Astrocyte of the cerebellum (primary cell): ENCODE results near the gene NBPF9.
"Not testable (repeated sequence)": the region's sequence is repeated elsewhere in the genome, so short reads cannot be mapped to it uniquely, and the experiment has no call there.

ENCODE experiments used
- DNase-seq: peaks from one replicate; pipeline ENCODE4 v3.0.0-alpha.2; 2011; ENCODE audit warnings: low read depth
- H3K4me3 ChIP-seq: 2 replicates; pipeline ENCODE4 v1.5.1; 2011; ENCODE audit warnings: mild to moderate bottlenecking, low read depth, low read length, moderate library complexity
- in situ Hi-C: cut with HindIII; loops from 2 replicates; pipeline ENCODE4 v1.10.0; 2017; ENCODE audit warnings: low sequenced_read_pairs

The NBPF9 gene

GRCh38 chr1:149103109-149104081 lies at the start of gene NBPF9:
TSS of gene NBPF9 (minus strand) at chr1:149103551. CDS start at chr1:149082139, 21,412 bp downstream.
- peak within 1 kb of the TSS; percentile 44 for H3K4me3 ChIP-seq
- in situ Hi-C loops, DNase-seq: not testable (repeated sequence)

GRCh38 chr1:149149909-149150308 lies 46.6 kb upstream of the NBPF9 start:
- H3K4me3 ChIP-seq, in situ Hi-C loops, DNase-seq: not testable (repeated sequence)

GRCh38 chr1:149137585-149137984 lies 34.2 kb upstream of the NBPF9 start:
- H3K4me3 ChIP-seq, in situ Hi-C loops, DNase-seq: not testable (repeated sequence)

- DNase-seq, in situ Hi-C loops, H3K4me3 ChIP-seq: not testable (repeated sequence)
Observed at GRCh38 chr1:149130938-149131337, 27.6 kb upstream of the NBPF9 start.

GRCh38 chr1:149129245-149129644 lies 25.9 kb upstream of the NBPF9 start:
- H3K4me3 ChIP-seq, in situ Hi-C loops, DNase-seq: not testable (repeated sequence)

DNA sequence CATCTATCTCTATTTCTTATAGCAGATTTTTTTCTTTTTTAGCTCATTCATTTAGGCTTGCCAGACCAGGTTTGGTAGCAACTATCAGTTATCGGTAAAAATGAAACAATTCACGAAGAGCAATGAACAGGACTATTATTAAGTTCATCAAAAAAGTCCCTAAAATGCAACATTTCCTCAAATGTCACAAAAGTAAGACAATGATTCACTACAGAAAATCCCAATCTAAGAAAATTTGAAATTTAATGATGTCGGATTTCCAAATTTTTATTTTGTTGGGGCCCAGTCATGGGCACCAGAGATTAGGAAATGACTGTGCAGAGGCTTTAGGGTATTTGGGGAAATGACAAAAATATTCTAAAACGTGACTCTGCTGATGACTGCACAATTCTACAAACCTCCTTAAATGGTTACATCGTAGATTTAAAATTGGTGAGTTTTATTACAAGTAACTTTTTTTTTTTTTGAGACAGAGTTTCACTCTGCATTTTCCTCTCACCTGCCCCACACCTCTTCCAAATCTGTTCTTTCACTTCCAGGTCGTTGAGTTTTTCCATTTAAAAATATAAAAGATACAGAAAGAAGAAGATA lies 23.3 kb upstream of the NBPF9 start:
- H3K4me3 ChIP-seq, in situ Hi-C loops: not testable (repeated sequence)

DNA sequence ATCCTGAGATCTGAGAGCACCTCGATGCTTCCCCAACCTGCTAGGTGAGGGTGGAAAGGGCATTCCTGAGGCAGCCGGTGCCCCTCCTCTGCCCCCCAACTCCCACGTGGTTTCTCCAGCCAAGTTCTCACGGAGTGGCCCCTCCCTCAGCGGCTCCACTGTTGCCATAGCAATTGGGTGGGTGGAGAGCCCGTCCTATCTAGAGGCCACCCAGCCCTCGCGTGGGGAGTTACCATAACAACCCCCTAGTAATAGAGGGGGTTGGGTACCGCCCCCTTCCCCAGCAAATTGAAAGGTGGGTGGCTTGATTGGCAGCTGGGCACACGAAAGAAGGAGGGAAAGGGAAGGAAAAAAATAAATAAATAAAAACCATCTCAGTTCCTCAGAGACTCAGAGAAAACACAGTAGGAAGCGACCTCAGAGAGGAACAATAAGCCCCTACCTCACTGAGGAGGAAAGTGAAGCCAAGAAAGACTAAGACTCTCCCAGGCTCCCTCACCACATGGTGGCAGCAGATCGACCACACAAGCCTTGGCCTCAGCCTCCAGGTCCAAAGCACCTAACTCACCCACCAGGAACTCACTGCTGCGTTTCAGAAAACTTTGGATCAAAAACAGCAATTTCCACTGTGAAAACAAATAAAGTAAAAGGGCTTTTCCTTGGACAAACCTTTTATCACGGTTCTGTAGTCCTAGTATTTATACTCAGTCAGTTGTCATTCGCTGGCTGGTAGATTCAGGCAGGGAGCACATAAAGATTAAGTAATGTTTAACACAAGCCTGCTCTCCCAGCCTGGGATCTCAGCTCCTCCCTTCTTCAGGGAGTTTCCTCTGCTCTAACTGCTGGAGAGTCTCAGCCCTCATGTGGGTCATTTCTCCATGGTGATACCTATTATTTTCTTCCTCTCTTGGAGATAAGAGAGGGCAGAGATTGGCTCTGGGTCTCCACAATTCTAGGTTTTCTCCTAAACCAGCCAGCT lies 20.9 kb upstream of the NBPF9 start:
- H3K4me3 ChIP-seq, in situ Hi-C loops, DNase-seq: not testable (repeated sequence)

More for the DNA sequence above, 23.3 kb upstream of the NBPF9 start:
- DNase-seq: not testable (repeated sequence)

- H3K4me3 ChIP-seq, DNase-seq, in situ Hi-C loops: not testable (repeated sequence)
Observed at GRCh38 chr1:149112828-149113227, 9.5 kb upstream of the NBPF9 start.

- DNase-seq, in situ Hi-C loops, H3K4me3 ChIP-seq: not testable (repeated sequence)
Observed at GRCh38 chr1:149110343-149110742, 7.0 kb upstream of the NBPF9 start.

DNA sequence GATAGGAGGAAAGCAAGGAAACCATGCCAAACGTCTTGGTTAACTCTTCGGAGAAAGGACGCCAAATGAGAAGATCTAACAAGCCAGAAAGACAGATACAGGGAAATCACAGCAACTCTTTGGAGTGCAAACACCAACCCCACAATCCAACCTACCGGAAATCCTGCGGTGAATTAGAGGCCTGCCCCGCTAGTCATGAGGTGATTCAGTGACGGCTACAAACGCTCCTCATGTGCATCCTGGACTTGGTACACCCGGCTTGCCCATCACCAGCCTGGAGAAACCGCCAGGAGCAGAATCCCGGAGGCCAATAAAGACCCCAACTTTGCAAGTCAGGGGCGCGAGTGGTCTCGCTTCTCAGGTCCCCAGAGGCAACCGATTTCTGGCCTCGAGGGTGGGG lies 777 bp downstream of the NBPF9 start:
- peak overlapping the region; percentile 37 for H3K4me3 ChIP-seq
- DNase-seq, in situ Hi-C loops: not testable (repeated sequence)

DNA sequence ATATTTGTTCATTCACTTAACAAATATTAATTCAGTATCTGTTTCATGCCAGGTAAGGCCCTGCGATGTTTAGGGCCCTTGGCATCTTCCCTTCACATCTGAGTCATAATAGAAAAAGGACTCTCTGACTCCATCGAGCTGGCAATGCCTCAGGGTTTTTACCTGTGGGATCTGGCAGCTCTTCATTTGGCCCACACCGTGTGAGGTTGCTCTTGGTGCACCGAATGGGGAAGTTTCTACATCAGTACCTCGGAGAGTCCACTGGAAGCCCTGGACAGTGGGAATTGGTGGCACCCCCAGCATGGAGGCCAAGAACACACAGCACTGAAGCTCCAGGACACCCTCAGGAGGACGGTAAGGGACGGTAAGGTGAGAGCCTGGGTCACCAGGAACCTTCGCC lies 5.1 kb downstream of the NBPF9 start:
- H3K4me3 ChIP-seq, DNase-seq, in situ Hi-C loops: not testable (repeated sequence)

GRCh38 chr1:149093155-149093554 lies 10.2 kb downstream of the NBPF9 start:
- H3K4me3 ChIP-seq, DNase-seq, in situ Hi-C loops: not testable (repeated sequence)

DNA sequence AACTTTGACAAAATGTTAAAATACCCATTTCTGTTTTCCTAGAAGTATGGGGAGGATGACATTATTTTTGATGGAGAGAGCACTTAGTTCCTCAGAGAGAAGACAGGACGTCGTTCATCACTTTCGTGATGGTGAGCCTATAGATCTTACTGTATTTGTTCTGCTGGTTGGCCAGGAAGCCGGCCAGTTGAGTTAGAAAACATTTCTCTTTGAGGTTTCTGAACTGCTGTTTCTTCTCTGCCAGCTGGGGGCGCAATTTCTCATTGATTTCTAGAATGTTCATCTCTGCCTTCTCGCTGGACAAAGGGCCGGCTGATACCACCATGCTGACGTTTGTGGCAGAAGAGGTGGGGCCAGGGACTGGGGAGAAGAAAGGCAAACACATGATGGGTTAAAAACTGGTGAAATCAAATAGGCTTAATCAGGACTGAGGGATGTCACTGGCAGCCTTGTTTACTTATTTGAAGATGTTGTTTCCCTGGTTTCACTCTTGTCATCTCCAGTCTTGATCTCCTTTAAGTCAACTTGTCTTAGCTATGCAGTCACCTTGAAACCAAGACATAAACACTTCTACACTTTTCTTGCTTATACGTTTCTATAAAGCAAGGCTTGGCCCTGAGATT lies 27.7 kb downstream of the NBPF9 start:
- H3K4me3 ChIP-seq, DNase-seq, in situ Hi-C loops: not testable (repeated sequence)

GRCh38 chr1:149064611-149065010 lies 38.7 kb downstream of the NBPF9 start:
- DNase-seq, H3K4me3 ChIP-seq, in situ Hi-C loops: not testable (repeated sequence)

DNA sequence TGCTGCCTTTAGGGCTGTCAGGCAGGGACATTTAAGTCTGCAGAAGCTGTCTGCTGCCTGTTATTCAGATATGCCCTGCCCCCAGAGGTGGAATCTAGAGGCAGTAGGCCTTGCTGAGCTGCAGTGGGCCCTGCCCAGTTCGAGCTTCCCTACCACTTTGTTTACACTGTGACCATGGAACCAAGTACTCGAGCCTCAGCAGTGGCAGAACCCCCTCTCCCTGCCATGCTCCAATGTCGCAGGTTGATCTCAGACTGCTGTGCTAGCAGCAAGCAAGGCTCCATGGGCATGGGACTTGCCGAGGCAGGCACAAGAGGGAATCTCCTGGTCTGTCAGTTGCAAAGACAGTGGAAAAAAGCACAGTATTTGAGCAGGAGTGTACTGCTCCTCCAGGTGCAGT lies 60.3 kb downstream of the NBPF9 start:
- in situ Hi-C loops, DNase-seq, H3K4me3 ChIP-seq: not testable (repeated sequence)

- DNase-seq, H3K4me3 ChIP-seq, in situ Hi-C loops: not testable (repeated sequence)
Observed at GRCh38 chr1:149033916-149034315, 69.4 kb downstream of the NBPF9 start.
